ENCODE data around the gene CACNA2D1. TPM values are rescaled to one million over a fixed set of nuclear protein-coding genes. Genes with fewer than 3 reads are reported as not detected.

Gene CACNA2D1
- total RNA-seq, 4 donors from 2014 or later = 0.30 to 12.8 (median 2.4) TPM

DNA sequence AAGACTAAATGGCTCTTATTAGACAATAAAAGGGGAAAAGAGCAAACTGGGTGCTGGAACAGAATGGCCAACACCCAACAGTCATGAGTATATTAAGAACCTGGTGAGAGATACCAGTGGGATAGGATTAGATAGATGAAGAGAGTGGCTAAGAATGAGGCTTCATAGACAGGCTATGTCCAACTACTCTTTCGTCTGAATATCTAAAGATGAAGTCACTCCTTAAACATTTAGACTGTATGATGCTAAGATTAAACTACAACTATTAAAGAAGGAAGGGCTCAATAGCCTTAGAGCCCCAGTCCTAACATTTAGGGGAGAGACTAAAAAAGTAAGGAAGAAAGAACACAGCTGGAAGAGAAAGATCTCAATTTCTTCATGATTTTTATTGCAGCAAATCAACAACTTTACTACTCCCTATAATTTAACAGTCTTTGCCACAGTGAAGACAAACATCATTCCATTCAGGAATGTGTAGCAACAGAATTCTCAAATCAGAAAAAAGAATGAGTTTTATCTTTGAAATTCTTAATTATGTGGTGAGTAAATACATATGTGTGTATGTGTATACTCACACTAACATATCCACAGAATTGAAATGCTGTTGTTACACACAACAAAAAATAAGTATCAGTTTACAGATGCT is 45.6 kb downstream of the CACNA2D1 start:
- WGBS, 2 donors = 76 to 84% methylated on average over 1 of the region's 1 CpG
- TF ChIP-seq, protein P1, sequence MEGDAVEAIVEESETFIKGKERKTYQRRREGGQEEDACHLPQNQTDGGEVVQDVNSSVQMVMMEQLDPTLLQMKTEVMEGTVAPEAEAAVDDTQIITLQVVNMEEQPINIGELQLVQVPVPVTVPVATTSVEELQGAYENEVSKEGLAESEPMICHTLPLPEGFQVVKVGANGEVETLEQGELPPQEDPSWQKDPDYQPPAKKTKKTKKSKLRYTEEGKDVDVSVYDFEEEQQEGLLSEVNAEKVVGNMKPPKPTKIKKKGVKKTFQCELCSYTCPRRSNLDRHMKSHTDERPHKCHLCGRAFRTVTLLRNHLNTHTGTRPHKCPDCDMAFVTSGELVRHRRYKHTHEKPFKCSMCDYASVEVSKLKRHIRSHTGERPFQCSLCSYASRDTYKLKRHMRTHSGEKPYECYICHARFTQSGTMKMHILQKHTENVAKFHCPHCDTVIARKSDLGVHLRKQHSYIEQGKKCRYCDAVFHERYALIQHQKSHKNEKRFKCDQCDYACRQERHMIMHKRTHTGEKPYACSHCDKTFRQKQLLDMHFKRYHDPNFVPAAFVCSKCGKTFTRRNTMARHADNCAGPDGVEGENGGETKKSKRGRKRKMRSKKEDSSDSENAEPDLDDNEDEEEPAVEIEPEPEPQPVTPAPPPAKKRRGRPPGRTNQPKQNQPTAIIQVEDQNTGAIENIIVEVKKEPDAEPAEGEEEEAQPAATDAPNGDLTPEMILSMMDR (IDR thresholded peaks at IDR 0.05) = no peak
- TF ChIP-seq POLR2A (IDR thresholded peaks at IDR 0.05) = no peak
- Histone ChIP-seq H3K27ac (no peak overlapping the region), H3K4me3 (no peak overlapping the region), H3K27me3 (no peaks in the 10 kb centered on the region), H3K36me3 (no peaks in the 10 kb centered on the region), H3K4me1 (no peaks in the 10 kb centered on the region), H3K9me3 (no peaks in the 10 kb centered on the region)
- no peak for DNase-seq
- intact Hi-C loops (cut with DNase I) = no loop called here

DNA sequence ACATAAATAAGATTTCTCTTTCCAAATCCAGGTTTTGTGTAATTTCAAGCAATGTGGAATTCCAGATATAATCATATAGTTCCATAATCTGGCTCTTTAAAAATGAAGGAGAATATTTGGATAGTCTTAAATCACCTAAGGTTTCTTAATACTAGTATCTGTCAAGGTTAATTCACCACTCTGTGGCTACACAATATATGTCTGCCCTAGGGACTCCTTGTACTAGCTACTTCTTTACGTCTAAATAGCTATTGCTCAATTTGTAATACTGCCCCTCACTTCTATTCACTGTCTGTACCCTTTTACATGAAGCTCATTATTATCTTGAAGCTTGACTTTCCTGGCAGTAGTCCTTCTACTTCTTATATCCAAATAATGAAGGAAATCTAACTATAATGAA is 47.2 kb downstream of the CACNA2D1 start:
- DNase-seq = no peak
- intact Hi-C loops (cut with DNase I) = no loop called here
- H3K27me3 ChIP-seq = no peaks in the 10 kb centered on the region
- WGBS, 2 donors = 71 to 88% methylated on average over 1 of the region's 1 CpG
- no peak overlapping the region for H3K4me3 ChIP-seq
- no peak overlapping the region for H3K27ac ChIP-seq
- H3K9me3 ChIP-seq = no peaks in the 10 kb centered on the region
- H3K4me1 ChIP-seq = no peaks in the 10 kb centered on the region
- TF ChIP-seq, protein P1 (IDR thresholded peaks at IDR 0.05) = no peak
- no peak for TF ChIP-seq POLR2A (IDR thresholded peaks at IDR 0.05)
- H3K36me3 ChIP-seq = no peaks in the 10 kb centered on the region

DNA sequence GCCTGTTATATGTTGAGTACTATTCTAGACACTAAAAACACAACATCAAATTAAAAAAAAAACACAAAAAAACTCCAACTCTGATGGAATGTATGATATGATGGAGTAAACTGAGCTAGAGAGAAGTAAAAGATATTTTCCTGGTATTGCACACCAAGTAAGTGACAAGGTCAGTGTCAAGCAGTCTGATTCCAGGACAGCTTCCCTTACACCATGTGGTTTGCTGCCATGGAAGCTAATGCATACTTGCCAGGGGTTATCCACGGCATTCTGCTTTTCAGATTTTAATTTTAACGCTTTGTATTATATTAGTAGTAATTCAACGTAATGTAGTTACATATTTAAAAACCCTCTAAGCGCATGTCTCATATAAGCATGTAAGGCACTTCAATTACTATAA is 48.4 kb downstream of the CACNA2D1 start:
- Histone ChIP-seq H3K27me3 (no peaks in the 10 kb centered on the region), H3K27ac (no peak overlapping the region), H3K36me3 (no peaks in the 10 kb centered on the region), H3K9me3 (no peaks in the 10 kb centered on the region), H3K4me3 (no peak overlapping the region), H3K4me1 (no peaks in the 10 kb centered on the region)
- no peak for DNase-seq
- intact Hi-C loops (cut with DNase I) = no loop called here
- WGBS, 2 donors = 84 to 88% methylated on average over 4 of the region's 4 CpGs
- no peak for TF ChIP-seq POLR2A (IDR thresholded peaks at IDR 0.05)
- TF ChIP-seq, protein P1 (IDR thresholded peaks at IDR 0.05) = no peak

DNA sequence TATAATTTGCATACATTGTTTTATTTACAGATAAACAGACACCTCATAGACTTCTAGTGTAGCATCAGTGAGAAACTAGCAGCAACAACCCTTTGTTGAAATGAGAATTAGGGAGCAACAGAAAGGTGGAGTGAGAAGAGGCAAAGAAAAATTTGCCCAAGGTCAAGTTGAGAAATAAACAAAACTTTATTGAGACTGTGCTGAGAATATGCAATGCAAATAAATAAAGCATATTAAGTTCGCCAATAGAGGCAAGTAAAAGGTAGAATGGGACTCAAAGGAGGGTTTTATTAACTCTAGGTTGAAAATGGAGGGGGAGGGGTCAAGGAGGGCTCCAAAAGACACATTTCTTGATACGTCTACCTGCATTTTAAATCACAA is 49.7 kb downstream of the CACNA2D1 start:
- no peaks in the 10 kb centered on the region for H3K4me1 ChIP-seq
- H3K36me3 ChIP-seq = no peaks in the 10 kb centered on the region
- intact Hi-C loops (cut with DNase I) = no loop called here
- WGBS, 2 donors = 82 to 85% methylated on average over 2 of the region's 2 CpGs
- H3K9me3 ChIP-seq = no peaks in the 10 kb centered on the region
- no peak overlapping the region for H3K4me3 ChIP-seq
- no peak for DNase-seq
- TF ChIP-seq, protein P1 (IDR thresholded peaks at IDR 0.05) = no peak
- TF ChIP-seq POLR2A (IDR thresholded peaks at IDR 0.05) = no peak
- no peaks in the 10 kb centered on the region for H3K27me3 ChIP-seq
- no peak overlapping the region for H3K27ac ChIP-seq

DNA sequence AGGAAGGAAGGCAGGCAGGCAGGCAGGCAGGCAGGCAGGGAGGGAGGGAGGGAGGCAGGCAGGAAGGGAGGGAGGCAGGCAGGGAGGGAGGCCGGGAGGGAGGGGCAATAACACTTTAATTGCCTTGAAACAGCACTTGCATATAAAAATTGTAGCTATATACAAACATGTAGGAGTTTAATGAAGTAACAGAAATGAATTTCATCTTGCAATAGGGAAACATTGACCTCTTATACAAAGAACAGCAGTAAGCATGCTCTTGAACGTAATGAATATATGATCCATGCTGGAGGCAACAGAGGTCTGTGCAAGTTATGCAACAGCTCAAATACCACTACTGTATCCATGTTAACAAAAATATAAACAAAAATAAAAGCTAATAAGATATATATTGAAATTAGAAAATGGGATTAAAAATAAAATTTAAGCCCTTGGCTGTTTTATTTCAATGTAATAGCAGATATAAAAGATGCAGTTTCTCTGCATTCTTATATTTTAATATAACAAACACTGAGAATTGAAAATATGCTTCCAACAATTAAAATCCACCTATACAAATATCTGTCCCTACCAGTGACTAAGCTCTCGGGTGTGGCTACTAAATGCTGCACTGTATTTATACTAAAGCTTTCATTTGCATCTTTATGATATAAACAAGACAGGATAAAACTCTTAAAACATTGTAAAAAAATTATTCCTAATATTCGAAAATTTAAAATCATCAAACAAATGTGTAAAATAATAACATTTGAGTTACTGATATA is 50.3 kb downstream of the CACNA2D1 start:
- Histone ChIP-seq H3K4me1 (no peaks in the 10 kb centered on the region), H3K4me3 (no peak overlapping the region), H3K36me3 (no peaks in the 10 kb centered on the region), H3K9me3 (no peaks in the 10 kb centered on the region), H3K27me3 (no peaks in the 10 kb centered on the region), H3K27ac (no peak overlapping the region)
- 67 to 72% methylated on average over 3 to 4 of the region's 4 CpGs for whole genome bisulfite sequencing, 2 donors
- TF ChIP-seq POLR2A (IDR thresholded peaks at IDR 0.05) = no peak
- intact Hi-C loops (cut with DNase I) = no loop called here
- no peak for DNase-seq
